ENCODE results near the gene PLD1.

- TF ChIP-seq CTCF (IDR thresholded peaks at IDR 0.05) (no peak), POLR2A (IDR thresholded peaks at IDR 0.05) (no peak), POLR2AphosphoS5 (IDR thresholded peaks at IDR 0.05) (no peak)
These were observed 19.2 kb downstream of the PLD1 start for GRCh38 chr3:171790898-171791691.
